Activated gamma-delta T cell treated with Interleukin-2 at 50 U/mL for 16 hours (primary cell): ENCODE measurements around the gene PITPNM1.
A peak's percentile ranks its signal among the peaks of the same experiment; 100 is the strongest.
"Not testable (repeated sequence)": the region's sequence is repeated elsewhere in the genome, so short reads cannot be mapped to it uniquely, and the experiment has no call there.

ENCODE experiments used
- DNase-seq: peaks from one replicate; pipeline ENCODE4 v3.0.0-alpha.2; 2020

PITPNM1 gene

GRCh38 chr11:67522844-67523555, 17.8 kb upstream of the PITPNM1 start, which contains the start of gene CABP2:
Gene CABP2 (minus strand): TSS chr11:67523446. CDS start chr11:67523326, 120 bp downstream.
- no peak for DNase-seq

GRCh38 chr11:67522338-67522737, 17.2 kb upstream of the PITPNM1 start:
- no peak for DNase-seq

- DNase-seq: no peak
Measured at GRCh38 chr11:67521924-67522323, 16.8 kb upstream of the PITPNM1 start.

GRCh38 chr11:67520856-67521824, 16.0 kb upstream of the PITPNM1 start:
- DNase-seq: no peak

GRCh38 chr11:67519726-67520125, 14.6 kb upstream of the PITPNM1 start:
- DNase-seq: no peak

- DNase-seq: no peak
Measured at GRCh38 chr11:67517784-67518552, 12.8 kb upstream of the PITPNM1 start.

- DNase-seq: no peak
Measured at GRCh38 chr11:67516806-67517205, 11.6 kb upstream of the PITPNM1 start.

- no peak for DNase-seq
Measured at GRCh38 chr11:67514116-67514515, 9.0 kb upstream of the PITPNM1 start.

- not testable (repeated sequence) for DNase-seq
Measured at GRCh38 chr11:67511558-67511957, 6.4 kb upstream of the PITPNM1 start.

- DNase-seq: no peak
Measured at GRCh38 chr11:67510023-67510345, 4.8 kb upstream of the PITPNM1 start.

- DNase-seq: peak; percentile 99
Measured at GRCh38 chr11:67508486-67509121, 3.4 kb upstream of the PITPNM1 start.

- DNase-seq: peak; percentile 98
Measured at GRCh38 chr11:67507864-67508485, 2.8 kb upstream of the PITPNM1 start, which contains the start of gene CDK2AP2. Gene CDK2AP2 (minus strand): TSS chr11:67508162. CDS start chr11:67508082, 80 bp downstream.

GRCh38 chr11:67507242-67507863, 2.2 kb upstream of the PITPNM1 start:
- no peak for DNase-seq

- no peak for DNase-seq
Measured at GRCh38 chr11:67506426-67507051, 1.4 kb upstream of the PITPNM1 start.

GRCh38 chr11:67505605-67506396, 638 bp upstream of the PITPNM1 start:
- DNase-seq: peak; percentile 86

- peak; percentile 47 for DNase-seq
Measured at GRCh38 chr11:67504005-67504949, 886 bp downstream of the PITPNM1 start.

- no peak for DNase-seq
Measured at GRCh38 chr11:67503119-67504004, 1.8 kb downstream of the PITPNM1 start.
